Measurements from ENCODE around the gene MEX3D. TPM values are rescaled to one million over a fixed set of nuclear protein-coding genes. Genes with fewer than 3 reads are reported as not detected.

MEX3D gene
- total RNA-seq, 4 donors from 2014 or later = 11.6 to 20.0 (median 15.6) TPM

GRCh38 chr19:1524972-1525325 lies 43.2 kb downstream of the MEX3D start:
- Histone ChIP-seq H3K27ac (no peak overlapping the region), H3K9me3 (no peaks in the 10 kb centered on the region), H3K36me3 (no peaks in the 10 kb centered on the region), H3K27me3 (peaks cover 0 to 28% of the 10 kb centered on the region in 2 donors), H3K4me3 (no peak overlapping the region), H3K4me1 (peaks cover 0 to 7% (median 3%) of the 10 kb centered on the region in 4 donors)
- no peak for TF ChIP-seq CTCF (IDR thresholded peaks at IDR 0.05)
- TF ChIP-seq POLR2A (IDR thresholded peaks at IDR 0.05) = no peak
- no peak for DNase-seq

GRCh38 chr19:1524287-1524971 lies 43.7 kb downstream of the MEX3D start:
- DNase-seq = no peak
- H3K9me3 ChIP-seq = no peaks in the 10 kb centered on the region
- no peak overlapping the region for H3K27ac ChIP-seq
- no peaks in the 10 kb centered on the region for H3K36me3 ChIP-seq
- TF ChIP-seq CTCF (IDR thresholded peaks at IDR 0.05) (no peak), POLR2A (IDR thresholded peaks at IDR 0.05) (no peak)
- H3K4me1 ChIP-seq = peaks cover 0 to 7% (median 3%) of the 10 kb centered on the region in 4 donors
- peak overlapping the region in 2 of 4 donors; percentile 26 to 34 for H3K4me3 ChIP-seq
- peaks cover 0 to 28% of the 10 kb centered on the region in 2 donors for H3K27me3 ChIP-seq

GRCh38 chr19:1523412-1524286 lies 44.5 kb downstream of the MEX3D start, which contains the start of gene PLK5:
Gene PLK5 (plus strand): TSS chr19:1524077. CDS start chr19:1526997, 2,920 bp downstream.
- TF ChIP-seq CTCF (IDR thresholded peaks at IDR 0.05) (peak in 1 of 6 experiments; percentile 13), POLR2A (IDR thresholded peaks at IDR 0.05) (no peak)
- Histone ChIP-seq H3K27ac (no peak within 1 kb of the TSS), H3K27me3 (peaks cover 0 to 28% of the 10 kb centered on the region in 2 donors), H3K4me1 (peaks cover 0 to 7% (median 3%) of the 10 kb centered on the region in 4 donors), H3K36me3 (no peaks in the 10 kb centered on the region), H3K4me3 (peak within 1 kb of the TSS in 2 of 4 donors; percentile 26 to 34), H3K9me3 (no peaks in the 10 kb centered on the region)
- DNase-seq = no peak

- Histone ChIP-seq H3K4me3 (no peak overlapping the region), H3K36me3 (no peaks in the 10 kb centered on the region), H3K27me3 (peaks cover 0 to 28% of the 10 kb centered on the region in 2 donors), H3K27ac (no peak overlapping the region), H3K4me1 (peaks cover 0 to 7% (median 3%) of the 10 kb centered on the region in 4 donors), H3K9me3 (no peaks in the 10 kb centered on the region)
- TF ChIP-seq POLR2A (IDR thresholded peaks at IDR 0.05) = no peak
- no peak for TF ChIP-seq CTCF (IDR thresholded peaks at IDR 0.05)
- no peak for DNase-seq
Measured at GRCh38 chr19:1522838-1523237, 45.3 kb downstream of the MEX3D start.

GRCh38 chr19:1522061-1522460 lies 46.1 kb downstream of the MEX3D start:
- TF ChIP-seq POLR2A (IDR thresholded peaks at IDR 0.05) (no peak), CTCF (IDR thresholded peaks at IDR 0.05) (no peak)
- Histone ChIP-seq H3K4me1 (peaks cover 0 to 7% (median 3%) of the 10 kb centered on the region in 4 donors), H3K36me3 (no peaks in the 10 kb centered on the region), H3K27me3 (peaks cover 0 to 28% of the 10 kb centered on the region in 2 donors), H3K27ac (peak overlapping the region in 1 of 4 donors; percentile 9), H3K9me3 (no peaks in the 10 kb centered on the region), H3K4me3 (no peak overlapping the region)
- DNase-seq = no peak
